IMR-90 (cell line): ENCODE data around the gene CYGB. TPM values are rescaled to one million over a fixed set of nuclear protein-coding genes. Genes with fewer than 3 reads are reported as not detected.
A peak's percentile ranks its signal among the peaks of the same experiment; 100 is the strongest.

Experiments used
- ATAC-seq: fragments of 200-7000 bp; cut with Tn5 transposase; 2 replicates; pipeline ENCODE4 v1.9.1; 2020; ENCODE audit warnings: low read depth, mild to moderate bottlenecking, moderate library complexity
- BruUV-seq: library from RNA; stranded (reverse); fragments of 400-500 nt; replicated peaks from 2 replicates; lab custom pipeline; 2021; lab: Mats Ljungman, UMichigan
- CTCF ChIA-PET: fragments of 300-600 bp; formaldehyde crosslinking; extraction: SDS; loops from one replicate; lab custom pipeline; 2021; ENCODE audit warnings: antibody characterized with exemption; lab: Yijun Ruan, JAX
- POLR2A ChIA-PET: fragments of 300-600 bp; sonication (Branson Sonifier 250); formaldehyde crosslinking; loops from one replicate; lab custom pipeline; 2022; ENCODE audit warnings: antibody characterized with exemption; ENCODE audit not compliant: unreplicated experiment; lab: Charles Lee
- DNase-seq: peaks from one replicate; pipeline ENCODE4 v3.0.0; 2013
- H2AFZ ChIP-seq: replicated peaks from 2 replicates; pipeline ENCODE3; 2013; ENCODE audit warnings: low read length, mild to moderate bottlenecking; ENCODE audit not compliant: poor library complexity
- H2AK5ac ChIP-seq: 2 replicates; pipeline ENCODE4 v1.6.1; 2013; ENCODE audit warnings: low read depth, low read length, inconsistent platforms
- H2AK9ac ChIP-seq: replicated peaks from 2 replicates; pipeline ENCODE3; 2013; ENCODE audit warnings: mild to moderate bottlenecking, low read depth, low read length, moderate library complexity; ENCODE audit not compliant: poor library complexity
- H2BK120ac ChIP-seq: 2 replicates; pipeline ENCODE4 v1.6.1; 2013; ENCODE audit warnings: low read depth, low read length, inconsistent platforms
- H2BK15ac ChIP-seq: 3 replicates; pipeline ENCODE4 v1.6.1; 2013; ENCODE audit warnings: low read depth, low read length, inconsistent platforms
- H2BK20ac ChIP-seq: 2 replicates; pipeline ENCODE4 v1.6.1; 2013; ENCODE audit warnings: low read depth, mild to moderate bottlenecking, inconsistent platforms, low read length, moderate library complexity
- H2BK5ac ChIP-seq: 2 replicates; pipeline ENCODE4 v1.6.1; 2013; ENCODE audit warnings: mild to moderate bottlenecking, low read depth, low read length, inconsistent platforms; ENCODE audit not compliant: poor library complexity, severe bottlenecking
- H3K14ac ChIP-seq: replicated peaks from 2 replicates; pipeline ENCODE4 v1.6.1; 2013; ENCODE audit warnings: low read depth, low read length, inconsistent platforms
- H3K18ac ChIP-seq: 2 replicates; pipeline ENCODE4 v1.6.1; 2013; ENCODE audit warnings: low read depth, low read length, control low read depth
- H3K23ac ChIP-seq: 2 replicates; pipeline ENCODE4 v1.6.1; 2013; ENCODE audit warnings: low read depth, low read length, inconsistent platforms
- H3K27ac ChIP-seq: 2 replicates; pipeline ENCODE4 v1.5.1; 2013; ENCODE audit warnings: mild to moderate bottlenecking, control low read depth, low read length; ENCODE audit not compliant: insufficient read depth
- H3K27me3 ChIP-seq: 2 replicates; pipeline ENCODE4 v1.6.1; 2013; ENCODE audit warnings: low read length; ENCODE audit not compliant: control insufficient read depth, insufficient read depth
- H3K36me3 ChIP-seq: 2 replicates; pipeline ENCODE4 v1.6.1; 2013; ENCODE audit warnings: low read length, mixed read lengths; ENCODE audit not compliant: control insufficient read depth, insufficient read depth
- H3K4ac ChIP-seq: 2 replicates; pipeline ENCODE4 v1.6.1; 2013; ENCODE audit warnings: low read depth, low read length, inconsistent platforms
- H3K4me1 ChIP-seq: 2 replicates; pipeline ENCODE4 v1.6.1; 2013; ENCODE audit warnings: low read length, mixed read lengths; ENCODE audit not compliant: control insufficient read depth, insufficient read depth
- H3K4me2 ChIP-seq: 2 replicates; pipeline ENCODE4 v1.6.1; 2013; ENCODE audit warnings: low read depth, mild to moderate bottlenecking, control low read depth, low read length, moderate library complexity
- H3K4me3 ChIP-seq: 2 replicates; pipeline ENCODE4 v1.5.1; 2013; ENCODE audit warnings: low read depth, mild to moderate bottlenecking, control low read depth, low read length, moderate library complexity; ENCODE audit not compliant: insufficient read depth
- H3K56ac ChIP-seq: 2 replicates; pipeline ENCODE4 v1.6.1; 2013; ENCODE audit warnings: low read length, inconsistent platforms; ENCODE audit not compliant: insufficient read depth; ENCODE audit errors: extremely low read depth
- H3K79me1 ChIP-seq, 2 experiments: 2 replicates each; pipeline ENCODE4 v1.6.1; 2013; ENCODE audit warnings: low read length in 2 of 2, inconsistent platforms in 1 of 2, low read depth in 1 of 2
- H3K9ac ChIP-seq: 2 replicates; pipeline ENCODE4 v1.6.1; 2013; ENCODE audit warnings: low read depth, low read length, control low read depth
- H3K9me1 ChIP-seq: 2 replicates; pipeline ENCODE4 v1.6.1; 2013; ENCODE audit warnings: low read length, inconsistent platforms; ENCODE audit not compliant: insufficient read depth
- H3K9me3 ChIP-seq: 2 replicates; pipeline ENCODE4 v1.6.1; 2013; ENCODE audit warnings: low read length; ENCODE audit not compliant: control insufficient read depth, insufficient read depth
- H4K20me1 ChIP-seq: 2 replicates; pipeline ENCODE4 v1.6.1; 2013; ENCODE audit warnings: low read length, inconsistent platforms; ENCODE audit not compliant: insufficient read depth
- H4K5ac ChIP-seq: 2 replicates; pipeline ENCODE4 v1.6.1; 2013; ENCODE audit warnings: mild to moderate bottlenecking, low read depth, low read length, control low read depth
- H4K8ac ChIP-seq, 2 experiments: 2 replicates each; pipeline ENCODE4 v1.6.1; 2013; ENCODE audit warnings: low read depth in 2 of 2, low read length in 2 of 2, control low read depth in 1 of 2, inconsistent platforms in 1 of 2
- H4K91ac ChIP-seq: 2 replicates; pipeline ENCODE4 v1.6.1; 2013; ENCODE audit warnings: low read depth, low read length, inconsistent platforms; ENCODE audit not compliant: insufficient read depth
- BHLHE40 ChIP-seq: fragments of 150-350 bp; IDR thresholded peaks from 2 replicates; pipeline ENCODE4 v1.6.1; 2016; ENCODE audit warnings: mild to moderate bottlenecking, low read depth, low read length
- CEBPB ChIP-seq: IDR thresholded peaks from 2 replicates; pipeline ENCODE4 v1.6.1; 2012; ENCODE audit warnings: low read depth, low read length, improper control_type of control experiment
- FOS ChIP-seq: fragments of 150-350 bp; IDR thresholded peaks from 2 replicates; pipeline ENCODE4 v1.6.1; 2016; ENCODE audit warnings: low read depth, low read length
- RCOR1 ChIP-seq: IDR thresholded peaks from 2 replicates; pipeline ENCODE4 v1.6.1; 2012; ENCODE audit warnings: mild to moderate bottlenecking, low read length, improper control_type of control experiment; ENCODE audit not compliant: insufficient replicate concordance
- WGBS, 2 experiments: methylation state at CpG; one replicate each; pipeline versions ENCODE4 v1.1.5 to v1.1.7; 2013; ENCODE audit warnings: missing lambda C conversion rate in 2 of 2; ENCODE audit not compliant: insufficient read length in 1 of 2; ENCODE audit errors: extremely low coverage in 2 of 2; 5-methylcytosine and 5-hydroxymethylcytosine counted together
- dilution Hi-C: fragments of 300-500 bp; cut with HindIII; formaldehyde crosslinking; loops from one replicate; pipeline ENCODE4 v1.14.3; 2018; ENCODE audit warnings: low sequenced_read_pairs; ENCODE audit not compliant: unreplicated experiment
- in situ Hi-C: fragments of 300-500 bp; cut with MboI; formaldehyde crosslinking; loops from 3 replicates; pipeline ENCODE4 v1.14.3; 2019; ENCODE audit warnings: low sequenced_read_pairs, inconsistent platforms, mixed read lengths
- intact Hi-C: fragments of 100-400 bp; cut with micrococcal nuclease; formaldehyde crosslinking; loops from 2 replicates; pipeline ENCODE4 v1.10.0; 2022
- polyA plus RNA-seq, 3 experiments: library from polyadenylated mRNA; depleted of rRNA; stranded (reverse); fragments of >200 nt; gene quantifications; 2 replicates each; pipeline ENCODE4 v1.2.3, GENCODE V29; 2012; ENCODE audit warnings: low replicate concordance in 1 of 3
- total RNA-seq: library from RNA; depleted of rRNA; stranded (reverse); fragments of >200 nt; gene quantifications from 2 replicates; pipeline ENCODE4 v1.2.3, GENCODE V29; 2012

CYGB gene
- total and polyA plus RNA-seq, 2 of the 4 experiments (the other 2 are of a cell fraction) = 1.3 to 2.9 TPM

DNA sequence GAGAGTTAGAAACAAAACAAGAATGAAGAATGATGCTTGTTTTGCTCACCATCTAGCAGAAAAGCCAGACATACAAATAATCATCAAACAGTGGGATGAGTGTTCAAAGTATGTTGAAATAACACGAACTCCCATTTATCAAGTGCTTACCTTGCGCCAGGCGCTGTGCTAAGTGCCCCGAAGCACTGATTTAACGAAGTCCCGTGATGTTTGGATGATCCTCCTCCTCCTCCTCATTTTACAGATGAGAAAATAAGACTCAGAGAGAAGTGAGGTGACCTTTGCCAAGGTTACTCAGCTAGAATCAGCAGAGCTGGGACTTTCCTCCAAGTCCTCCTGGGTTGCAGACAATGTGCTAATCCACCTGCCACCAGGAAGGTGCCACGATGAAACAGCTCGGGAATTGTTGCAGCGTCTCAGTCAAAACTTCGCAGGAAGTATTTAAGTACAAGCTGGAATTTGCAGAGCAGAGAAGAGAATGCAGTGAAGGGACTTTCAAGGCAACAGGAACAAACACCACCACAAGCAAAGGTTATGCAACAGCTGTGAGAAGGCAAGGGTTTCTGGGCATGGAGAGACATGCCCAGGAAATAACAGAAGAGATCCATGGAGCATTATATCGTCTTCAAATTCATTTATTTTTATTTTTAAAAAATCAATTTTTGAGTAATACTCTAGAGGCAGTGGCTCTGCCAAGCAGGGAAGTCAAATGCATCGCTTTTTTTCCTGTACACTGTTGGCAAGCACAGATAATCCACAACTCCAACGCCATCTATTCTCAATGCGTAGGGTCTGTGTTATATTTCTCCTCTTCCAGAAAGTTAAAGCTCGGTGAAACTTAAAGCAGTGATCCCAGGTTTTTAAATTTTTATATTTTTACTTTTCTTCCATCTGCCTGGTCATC lies 13.5 kb upstream of the CYGB start:
- TF ChIP-seq RCOR1 (peak; percentile 14), BHLHE40 (0 out of 2 replicates have a peak, but pooled peaks have one; percentile 8), CEBPB (peak; percentile 81), FOS (no peak)
- Histone ChIP-seq H4K91ac (peak overlapping the region; percentile 91), H3K4ac (peak overlapping the region; percentile 91), H2BK5ac (peak overlapping the region; percentile 82), H4K5ac (peak overlapping the region; percentile 82), H2AK5ac (peak overlapping the region; percentile 67; the same call in 1 of the 2 replicates), H3K9me3 (no peaks in the 10 kb centered on the region), H2BK15ac (peak overlapping the region; percentile 79; the same call in 2 of the 3 replicates), H2BK120ac (peak overlapping the region; percentile 96), H3K14ac (peak overlapping the region; percentile 97), H3K18ac (peak overlapping the region; percentile 92), H3K36me3 (no peaks in the 10 kb centered on the region), H2BK20ac (peak overlapping the region; percentile 92), H4K20me1 (peaks cover 6% of the 10 kb centered on the region; the same call in 1 of the 2 replicates), H3K9me1 (peaks cover 13% of the 10 kb centered on the region), H3K9ac (no peak overlapping the region), H3K56ac (peak overlapping the region; percentile 27; the same call in 1 of the 2 replicates), H3K4me2 (peak overlapping the region; percentile 60), H3K27ac (peak overlapping the region; percentile 83), H2AK9ac (peak overlapping the region; percentile 80), H4K8ac (peak overlapping the region; percentile 39 to 94; a peak in 3 of 4 replicates), H3K4me3 (no peak overlapping the region), H3K27me3 (no peaks in the 10 kb centered on the region), H3K4me1 (peaks cover 16% of the 10 kb centered on the region), H3K23ac (peak overlapping the region; percentile 86), H3K79me1 (0 out of 4 replicates have a peak, but pooled peaks cover 0 to 12% of the 10 kb centered on the region in 2 experiments), H2AFZ (peak overlapping the region; percentile 59)
- ChIA-PET POLR2A (no interaction called here), CTCF (no interaction called here)
- in situ Hi-C loops (no loop called here), intact Hi-C loops (no loop called here), dilution Hi-C loops (no loop called here)
- no TSS peak for BruUV-seq
- DNase-seq = peak; percentile 54
- peak; percentile 9 for ATAC-seq
- 53% methylated on average over 2 of the region's 15 CpGs; no CpG with 5 or more reads in 1 of the 2 experiments for WGBS, 2 experiments
